GM21423 (cell line): ENCODE measurements around the gene TDRD9.

Experiments used
- ATAC-seq: cut with Tn5 transposase; IDR thresholded peaks from one replicate; pipeline ENCODE4 v1.9.1; 2021; ENCODE audit warnings: mild to moderate bottlenecking, moderate library complexity; ENCODE audit not compliant: unreplicated experiment

TDRD9 gene

GRCh38 chr14:104101651-104102281 is 173.5 kb downstream of the TDRD9 start:
- ATAC-seq: no peak
